Non-pigmented ciliary epithelial cell (primary cell): Measurements from ENCODE around the gene SPATA45.
"Not testable (repeated sequence)": the region's sequence is repeated elsewhere in the genome, so short reads cannot be mapped to it uniquely, and the experiment has no call there.

ENCODE experiments used
- DNase-seq: peaks from one replicate; pipeline ENCODE4 v3.0.0-alpha.2; 2010; ENCODE audit warnings: low read depth

Gene SPATA45

DNA sequence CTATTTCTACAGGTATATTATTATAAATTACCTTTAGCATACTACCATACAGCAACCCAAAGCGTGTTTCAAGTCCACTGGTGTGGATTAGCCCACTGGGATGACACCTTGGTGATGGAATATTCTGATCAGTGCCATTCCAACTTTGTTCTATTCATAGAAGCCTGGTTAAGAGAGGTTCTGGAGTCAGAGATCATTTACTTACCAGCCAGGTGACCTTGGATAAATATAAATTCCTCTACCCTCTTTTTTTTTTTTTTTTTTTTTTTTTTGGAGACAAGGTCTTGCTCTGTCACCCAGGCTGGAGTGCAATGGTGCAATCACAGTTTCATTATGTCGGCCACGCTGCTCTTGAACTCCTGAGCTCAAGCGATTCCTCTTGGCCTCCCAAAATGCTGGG, at the start of gene SPATA45:
Gene SPATA45, minus strand, starts transcription at position 101 of the 400 bp plus-strand sequence. CDS start 11,500 bp downstream, outside the sequence.
- no peak for DNase-seq

DNA sequence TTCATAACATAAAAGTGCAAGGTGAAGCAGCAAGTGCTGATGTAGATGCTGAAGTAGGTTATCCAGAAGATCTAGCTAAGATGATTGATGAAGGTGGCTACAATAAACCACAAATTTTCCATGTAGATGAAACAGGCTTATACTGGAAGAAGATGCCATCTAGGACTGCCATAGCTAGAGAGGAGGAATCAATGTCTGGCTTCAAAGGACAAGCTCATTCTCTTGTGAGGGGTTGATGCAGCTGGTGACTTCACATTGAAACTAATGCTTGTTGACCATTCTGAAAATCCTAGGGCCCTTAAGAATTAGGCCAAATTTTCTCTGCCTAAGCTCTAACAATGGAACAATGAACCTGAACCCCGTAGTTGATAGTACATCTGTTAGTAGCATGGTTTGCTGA, 44.7 kb upstream of the SPATA45 start:
- no peak for DNase-seq

DNA sequence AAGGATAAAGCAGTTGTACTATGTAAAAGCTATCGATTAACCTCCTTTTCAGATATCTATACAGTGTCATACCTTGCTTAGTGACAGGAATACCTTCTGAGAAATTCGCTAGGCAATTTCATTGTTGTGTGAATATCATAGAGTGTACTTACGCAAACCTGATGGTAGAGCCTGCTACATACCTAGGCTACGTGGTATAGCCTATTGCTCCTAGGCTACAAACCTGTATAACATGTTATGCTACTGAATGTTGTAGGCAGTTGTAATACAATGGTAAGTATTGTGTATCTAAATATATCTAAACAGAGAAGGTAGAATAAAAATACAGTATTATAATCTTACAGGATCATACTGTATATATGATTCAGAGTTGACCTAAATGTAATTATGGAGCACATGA, 37.1 kb upstream of the SPATA45 start:
- DNase-seq, result no peak

DNA sequence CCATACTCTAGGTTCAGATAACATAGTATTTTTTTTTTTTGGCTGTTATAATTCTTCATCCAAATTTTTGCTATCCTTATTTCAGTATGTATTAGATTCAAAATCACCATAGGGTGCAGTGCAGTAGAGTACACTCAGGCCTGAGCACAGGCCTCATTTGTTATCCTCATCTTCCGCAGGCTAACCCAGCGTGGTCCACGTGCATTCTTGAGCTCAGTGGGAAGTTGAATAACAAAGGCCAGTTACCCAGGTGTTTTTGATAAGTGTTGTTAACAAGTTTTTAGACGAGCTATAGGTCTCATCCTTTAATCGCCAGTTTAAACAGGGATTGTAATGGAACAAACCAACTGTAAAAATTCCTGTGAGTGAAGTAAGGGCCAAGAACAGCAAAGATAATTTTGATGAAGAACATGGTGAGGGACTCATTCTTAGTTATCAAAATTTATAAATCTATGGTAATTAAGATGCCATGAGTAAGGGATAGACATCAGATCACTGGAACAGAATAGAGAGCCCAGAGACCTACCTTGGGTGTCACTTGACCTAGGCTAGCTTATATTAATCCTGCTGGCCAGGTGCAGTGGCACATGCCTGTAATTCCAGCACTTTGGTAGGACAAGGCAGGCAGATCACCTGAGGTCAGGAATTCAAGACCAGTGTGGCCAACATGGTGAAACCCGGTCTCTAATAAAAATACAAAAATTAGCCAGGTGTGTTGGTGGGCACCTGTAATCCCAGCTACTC, 32.7 kb upstream of the SPATA45 start:
- no peak for DNase-seq

DNA sequence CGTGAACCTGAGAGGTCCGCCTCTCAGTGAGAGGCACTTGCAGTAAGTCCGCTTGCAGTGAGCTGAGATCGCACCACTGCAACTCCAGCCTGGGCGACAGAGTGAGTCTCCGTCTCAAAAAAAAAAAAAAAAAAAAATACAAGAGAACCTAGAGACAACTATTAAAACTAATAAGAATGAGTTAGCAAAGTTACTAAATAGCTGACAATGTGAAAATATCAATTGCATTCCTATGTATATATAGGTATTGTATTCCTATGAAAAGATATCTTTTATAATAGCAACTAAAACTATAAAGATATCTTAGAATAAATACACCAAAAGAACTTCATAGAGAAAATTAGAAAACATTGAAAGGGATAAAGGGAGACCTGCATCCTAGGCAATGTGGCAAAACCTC, 31.0 kb upstream of the SPATA45 start:
- no peak for DNase-seq

DNA sequence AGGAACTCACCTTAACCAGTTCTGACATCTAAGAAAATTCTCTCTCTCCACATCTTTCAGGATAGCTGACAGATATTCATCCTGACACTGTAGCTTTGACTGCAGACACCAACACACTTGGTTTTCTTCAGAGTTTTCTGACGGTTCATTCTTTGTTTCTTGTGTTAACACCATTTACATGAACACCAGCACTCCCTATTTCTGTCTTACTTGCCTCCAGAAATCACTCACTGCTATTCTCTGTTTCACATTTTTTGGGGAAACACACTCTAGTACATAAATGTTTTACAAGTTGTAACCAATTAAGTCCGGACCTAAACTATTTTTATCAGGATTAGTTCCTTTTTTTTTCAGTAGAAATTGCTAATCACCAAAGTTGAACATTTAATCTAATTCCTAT, 26.1 kb upstream of the SPATA45 start:
- no peak for DNase-seq

DNA sequence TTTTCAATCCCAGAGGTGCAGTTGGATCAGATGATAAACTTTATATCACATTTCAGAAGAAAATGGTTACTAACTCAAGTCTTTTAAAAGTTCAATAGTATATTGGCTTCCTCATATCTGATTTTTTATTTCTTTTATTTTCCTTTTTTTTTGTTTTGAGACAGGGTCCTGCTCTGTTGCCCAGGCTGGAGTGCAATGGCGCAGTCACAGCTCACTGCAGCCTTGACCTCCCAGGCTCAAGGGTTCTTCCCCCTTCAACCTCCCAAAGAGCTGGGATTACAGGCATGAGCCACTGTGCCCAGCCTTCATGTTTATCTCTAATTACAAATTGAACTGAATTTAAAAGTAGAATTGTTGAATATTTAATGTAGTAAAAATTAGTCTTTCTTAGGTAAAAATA, 24.5 kb upstream of the SPATA45 start:
- no peak for DNase-seq

DNA sequence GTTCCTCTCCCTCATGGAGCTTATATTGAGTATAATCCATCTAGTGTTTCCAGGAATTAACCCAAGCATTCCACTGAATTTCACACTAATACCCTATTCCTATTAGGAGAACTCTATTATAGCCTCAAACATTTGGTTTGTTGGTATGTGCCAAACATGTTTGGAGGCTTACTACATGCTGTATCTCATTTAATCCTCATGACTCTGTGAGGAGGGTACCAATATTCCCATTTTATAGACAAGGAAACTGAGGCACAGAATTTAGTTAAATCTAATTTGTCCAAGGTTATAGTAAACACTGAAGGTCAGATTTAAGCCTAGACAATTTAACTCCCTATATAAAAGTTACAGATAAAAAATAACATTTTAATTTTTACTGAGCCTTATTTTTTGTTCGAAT, 19.7 kb upstream of the SPATA45 start:
- DNase-seq, result no peak

DNA sequence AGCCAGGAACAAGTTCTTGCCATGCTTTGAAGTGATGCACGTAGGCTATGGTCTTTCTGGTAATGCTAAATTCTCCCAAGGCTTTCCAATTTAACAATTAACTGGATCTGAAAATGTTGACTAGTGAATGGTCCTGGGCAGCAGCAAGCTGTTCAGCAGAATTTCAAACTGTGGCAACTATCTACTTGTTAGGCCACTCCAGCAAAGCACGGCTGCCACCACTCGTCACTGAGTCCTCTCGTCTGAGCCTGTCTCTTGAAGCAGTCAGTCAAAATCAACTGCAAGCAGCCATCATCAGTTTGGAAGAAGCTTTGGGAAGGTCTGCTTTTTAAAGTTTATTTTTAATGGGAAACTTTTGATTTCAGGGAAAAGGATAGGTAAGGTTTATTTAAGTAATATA, 16.8 kb upstream of the SPATA45 start:
- DNase-seq, result no peak

DNA sequence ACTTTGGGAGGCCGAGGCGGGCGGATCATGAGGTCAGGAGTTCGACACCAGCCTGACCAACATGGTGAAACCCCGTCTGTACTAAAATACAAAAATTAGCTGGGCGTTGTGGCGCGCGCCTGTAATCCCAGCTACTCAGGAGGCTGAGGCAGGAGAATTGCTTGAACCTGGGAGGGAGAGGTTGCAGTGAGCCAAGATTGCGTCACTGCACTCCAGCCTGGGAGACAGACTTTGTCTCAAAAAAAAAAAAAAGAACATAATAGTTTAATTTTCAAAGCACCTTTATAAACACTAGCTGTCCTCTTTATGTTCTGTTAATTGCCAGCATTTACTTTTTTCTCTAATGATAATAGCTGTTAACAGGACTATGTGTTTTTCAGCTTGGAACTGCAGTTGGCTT, 15.9 kb upstream of the SPATA45 start:
- not testable (repeated sequence) for DNase-seq

DNA sequence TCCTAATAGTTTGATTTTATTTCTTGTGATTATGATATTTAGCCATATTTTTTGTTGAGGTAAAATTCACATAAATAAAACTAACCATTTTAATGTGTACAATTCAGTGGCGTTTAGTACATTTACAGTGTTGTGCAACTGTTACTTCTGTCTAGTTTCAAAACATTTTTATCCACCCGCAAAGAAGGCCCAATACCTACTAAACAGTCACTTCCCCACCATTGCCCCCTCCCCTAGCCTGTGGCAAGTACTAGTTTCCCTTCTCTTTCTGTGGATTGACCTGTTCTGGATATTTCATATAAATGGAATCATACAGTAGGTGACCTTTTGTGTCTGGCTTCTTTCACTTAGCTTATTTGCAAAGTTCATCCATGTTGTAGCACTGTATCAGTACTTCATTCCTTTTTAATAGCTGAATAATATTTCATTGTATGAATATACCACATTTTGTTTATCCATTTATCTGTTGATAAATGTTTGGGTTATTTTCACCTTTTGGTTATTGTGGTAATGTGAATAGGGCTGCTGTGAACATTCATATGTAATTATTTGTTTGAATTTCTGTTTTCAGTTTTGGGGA, 14.8 kb upstream of the SPATA45 start:
- no peak for DNase-seq

DNA sequence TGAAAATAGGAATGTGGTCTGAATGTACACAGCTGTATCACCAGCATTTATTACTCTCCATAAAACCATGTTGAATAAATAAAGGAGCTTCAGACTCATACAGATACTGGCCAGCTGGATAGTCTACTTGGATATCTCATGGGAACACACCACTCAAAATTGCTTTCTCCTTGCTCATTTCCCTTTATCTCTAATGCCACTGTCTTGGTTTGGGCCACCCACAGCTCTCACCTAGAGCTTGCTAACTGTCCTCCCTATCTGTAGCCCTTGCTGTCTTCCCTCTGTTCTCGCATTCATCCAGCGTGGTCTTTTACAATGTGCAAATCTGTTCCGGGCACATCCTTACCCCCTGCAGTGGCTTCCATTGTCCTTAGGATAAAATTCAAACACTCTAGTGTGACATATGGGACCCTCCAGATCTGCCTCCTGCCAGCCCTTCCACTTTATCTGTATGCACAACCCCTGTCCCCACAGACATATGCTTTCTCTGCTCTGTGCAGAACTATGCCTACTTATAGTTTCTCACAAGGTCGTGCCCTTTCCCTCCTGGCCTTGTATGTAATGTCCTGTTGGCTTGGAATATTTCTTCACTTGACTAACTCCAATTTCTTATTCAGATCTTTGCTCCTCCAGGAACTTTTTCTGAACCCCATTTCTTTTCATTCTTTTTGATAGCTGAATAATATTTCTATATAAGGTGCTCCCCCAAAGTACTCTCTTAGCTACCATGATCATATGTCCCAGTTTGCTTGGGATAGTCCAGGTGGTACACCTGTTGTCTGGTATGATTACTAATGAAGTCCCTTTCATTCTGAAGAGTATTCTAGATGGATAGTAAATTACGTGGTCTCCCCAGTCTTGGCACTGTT, 13.5 kb upstream of the SPATA45 start:
- DNase-seq, result peak; percentile 6

DNA sequence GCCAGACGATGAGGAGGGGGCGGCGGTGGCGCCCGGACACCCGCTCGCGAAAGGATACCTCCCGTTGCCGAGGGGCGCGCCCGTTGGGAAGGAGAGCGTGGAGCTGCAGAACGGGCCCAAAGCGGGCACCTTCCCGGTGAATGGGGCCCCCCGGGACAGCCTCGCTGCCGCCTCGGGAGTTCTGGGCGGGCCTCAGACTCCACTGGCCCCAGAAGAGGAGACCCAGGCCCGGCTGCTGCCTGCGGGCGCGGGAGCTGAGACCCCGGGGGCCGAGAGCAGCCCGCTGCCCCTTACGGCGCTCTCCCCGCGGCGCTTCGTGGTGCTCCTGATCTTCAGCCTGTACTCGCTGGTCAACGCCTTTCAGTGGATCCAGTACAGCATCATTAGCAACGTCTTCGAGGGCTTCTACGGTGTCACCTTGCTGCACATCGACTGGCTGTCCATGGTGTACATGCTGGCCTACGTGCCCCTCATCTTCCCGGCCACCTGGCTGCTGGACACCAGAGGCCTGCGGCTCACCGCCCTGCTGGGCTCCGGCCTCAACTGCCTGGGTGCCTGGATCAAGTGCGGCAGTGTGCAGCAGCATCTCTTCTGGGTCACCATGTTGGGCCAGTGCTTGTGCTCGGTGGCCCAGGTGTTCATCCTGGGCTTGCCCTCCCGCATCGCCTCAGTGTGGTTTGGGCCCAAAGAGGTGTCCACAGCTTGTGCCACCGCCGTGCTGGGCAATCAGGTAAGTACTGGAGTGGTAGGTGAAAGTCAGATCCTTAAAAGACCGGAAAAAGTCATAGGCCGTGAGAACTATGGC, 11.2 kb upstream of the SPATA45 start:
- peak; percentile 5 for DNase-seq

DNA sequence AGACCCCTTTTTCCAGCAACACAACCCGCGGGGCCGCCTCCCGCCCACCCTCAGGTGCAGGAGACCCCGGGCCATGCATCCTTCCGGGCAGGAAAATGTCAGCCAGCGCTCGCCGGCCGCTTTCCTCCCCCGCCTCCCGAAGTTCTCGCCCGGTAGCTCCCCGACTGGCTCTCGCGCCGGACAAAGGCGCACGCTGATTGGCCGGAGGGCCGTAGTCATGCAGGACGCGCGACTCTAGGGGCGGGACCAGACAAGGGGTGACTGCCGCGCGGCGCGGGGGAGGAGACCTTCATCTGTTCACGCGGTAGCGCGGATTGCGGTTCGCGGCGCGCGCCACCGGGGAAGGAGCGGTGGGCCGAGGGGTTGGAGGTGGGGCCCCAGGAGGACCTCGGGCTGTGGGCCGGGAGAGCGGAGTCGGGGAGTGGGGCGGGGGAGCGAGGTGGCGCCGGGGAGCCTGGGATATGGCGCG, 10.6 kb upstream of the SPATA45 start, which contains the start of gene FLVCR1:
Gene FLVCR1, plus strand, starts transcription at position 284 of the 469 bp plus-strand sequence. Its CDS starts 178 bp downstream, at position 462.
- peak; percentile 74 for DNase-seq

DNA sequence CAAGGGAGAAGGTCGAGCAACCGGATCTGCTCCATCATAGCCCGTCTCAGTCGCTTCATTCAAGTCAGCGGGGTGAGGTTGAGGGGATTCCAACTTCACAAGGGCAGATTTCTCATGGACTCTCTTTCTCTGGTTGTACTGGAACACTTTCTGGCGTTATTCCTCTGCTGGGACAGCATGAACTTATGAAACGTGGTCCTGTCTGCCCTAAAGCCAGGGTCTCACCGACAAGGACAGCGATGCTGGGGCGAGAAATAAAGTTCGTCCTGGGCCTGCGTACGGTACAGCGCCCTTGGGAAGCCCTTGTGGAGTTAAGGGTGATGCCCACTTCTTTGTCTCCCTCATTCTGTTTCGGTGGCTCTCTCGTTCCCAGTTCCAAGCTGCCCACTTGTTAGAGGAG, 9.3 kb upstream of the SPATA45 start:
- DNase-seq, result no peak

DNA sequence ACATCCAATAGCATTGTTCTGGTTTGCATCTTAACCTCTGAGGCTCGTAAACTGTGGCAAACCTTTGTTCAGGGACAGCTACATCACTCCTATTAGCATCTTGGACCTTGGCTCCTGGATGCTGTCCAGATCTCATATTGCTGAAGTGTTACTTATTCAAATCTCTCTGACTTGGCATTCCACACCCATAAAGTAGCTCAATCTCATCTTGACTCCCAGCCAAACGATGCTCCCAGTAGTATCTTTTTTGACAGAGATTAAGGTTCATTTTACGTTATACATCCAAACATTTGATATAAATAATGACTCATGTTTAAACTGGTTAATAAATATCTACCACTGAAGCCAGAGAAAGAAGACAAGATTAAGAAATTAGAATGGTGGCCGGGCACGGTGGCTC, 6.2 kb upstream of the SPATA45 start:
- DNase-seq, result no peak

DNA sequence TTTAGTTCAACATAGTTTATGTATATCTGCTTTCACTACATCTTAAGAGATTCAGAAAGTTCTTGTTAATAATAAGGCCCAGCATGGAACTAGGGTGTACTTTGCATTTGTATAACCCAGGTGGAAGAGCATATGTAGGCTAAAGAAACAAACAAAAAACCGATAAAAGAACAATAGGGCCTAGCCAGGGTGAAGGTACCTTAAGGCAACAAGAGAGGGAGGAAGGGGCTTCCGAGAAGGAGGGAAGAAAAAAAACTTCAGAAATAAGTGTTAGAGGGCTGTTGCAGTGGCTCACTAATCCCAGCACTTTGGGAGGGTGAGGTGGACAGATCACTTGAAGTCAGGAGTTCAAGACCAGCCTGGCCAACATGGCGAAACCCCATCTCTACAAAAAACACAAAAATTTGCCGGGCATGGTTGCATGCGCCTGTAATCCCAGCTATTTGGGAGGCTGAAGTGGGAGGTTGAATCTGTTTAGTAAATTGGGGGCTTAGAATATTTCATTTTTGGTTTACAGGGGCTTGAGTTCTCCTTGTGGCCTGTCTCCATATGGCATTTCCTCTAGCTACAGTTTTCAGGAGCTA, 4.7 kb upstream of the SPATA45 start:
- DNase-seq, result no peak

DNA sequence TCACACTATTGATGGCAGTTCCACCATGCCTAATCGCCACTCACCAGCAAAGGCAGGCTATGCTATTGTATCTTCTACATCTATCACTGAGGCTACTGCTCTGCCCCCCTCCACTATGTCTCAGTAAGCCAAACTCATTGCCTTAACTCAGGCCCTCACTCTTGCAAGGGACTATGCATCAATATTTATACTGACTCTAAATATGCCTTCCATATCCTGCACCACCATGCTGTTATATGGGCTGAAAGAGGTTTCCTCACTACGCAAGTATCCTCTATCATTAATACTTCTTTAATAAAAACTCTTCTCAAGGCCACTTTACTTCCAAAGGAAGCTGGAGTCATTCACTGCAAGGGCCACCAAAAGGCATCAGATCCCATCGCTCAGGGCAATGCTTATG, 2.9 kb downstream of the SPATA45 start:
- DNase-seq, result not testable (repeated sequence)

DNA sequence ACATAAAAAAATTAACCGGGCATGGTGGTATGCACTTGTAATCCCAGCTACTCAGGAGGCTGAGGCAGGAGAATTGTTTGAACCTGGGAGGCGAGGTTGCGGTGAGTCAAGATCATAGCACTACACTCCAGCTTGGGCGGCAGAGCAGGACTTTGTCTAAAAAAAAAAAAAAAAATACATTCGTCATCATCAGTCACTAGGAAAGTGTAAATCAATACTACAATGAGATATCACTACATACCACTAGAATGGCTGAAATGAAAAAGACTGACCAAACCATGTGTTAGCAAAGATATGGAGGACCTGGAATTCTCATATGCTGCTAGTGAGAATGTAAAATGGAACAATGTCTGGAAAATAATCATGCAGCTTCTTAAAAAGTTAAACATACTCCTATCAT, 9.3 kb downstream of the SPATA45 start:
- DNase-seq, result no peak

DNA sequence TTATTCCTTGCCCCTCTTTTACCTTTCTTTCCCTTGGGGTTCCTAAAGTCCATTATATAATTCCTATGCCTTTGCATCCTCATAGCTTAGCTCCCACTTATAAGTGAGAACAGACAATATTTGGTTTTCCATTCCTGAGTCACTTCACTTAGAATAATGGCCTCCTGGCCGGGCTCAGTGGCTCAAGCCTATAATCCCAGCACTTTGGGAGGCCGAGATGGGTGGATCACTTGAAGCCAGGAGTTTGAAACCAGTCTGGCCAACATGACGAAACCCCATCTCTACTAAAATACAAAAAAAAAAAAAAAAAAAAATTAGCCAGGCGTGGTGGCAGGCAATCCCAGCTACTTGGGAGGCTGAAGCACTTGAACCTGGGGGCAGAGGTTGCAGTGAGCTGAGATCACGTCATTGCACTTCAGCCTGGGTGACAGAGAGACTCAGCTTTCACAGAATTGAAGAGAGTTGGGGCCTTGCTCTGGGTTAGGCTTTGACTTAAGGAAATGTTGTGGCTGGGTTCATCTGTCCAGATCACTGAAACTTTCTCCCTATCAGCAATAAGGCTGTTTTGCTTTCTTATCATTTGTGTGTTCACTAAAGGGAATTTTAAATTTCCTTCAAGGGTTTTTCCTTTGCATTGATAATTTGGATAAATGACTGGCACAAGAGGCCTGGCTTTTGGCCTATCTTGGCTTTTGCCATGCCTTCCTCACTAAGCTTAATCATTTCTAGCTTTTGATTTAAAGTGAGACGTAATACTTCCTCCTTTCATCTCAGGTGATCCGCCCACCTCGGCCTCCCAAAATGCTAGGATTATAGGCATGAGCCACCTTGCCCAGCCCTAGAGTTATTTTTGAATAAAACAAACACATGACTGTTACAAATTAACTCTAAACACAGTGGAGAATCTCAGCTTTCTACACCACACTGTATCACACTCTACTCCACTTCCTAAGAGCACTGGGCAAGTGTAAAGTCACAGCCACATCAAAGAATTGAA, 13.9 kb downstream of the SPATA45 start:
- DNase-seq, result not testable (repeated sequence)
